GM18861 (cell line): ENCODE results near the gene TBC1D23.
A peak's percentile ranks its signal among the peaks of the same experiment; 100 is the strongest.
"Not testable (repeated sequence)": the region's sequence is repeated elsewhere in the genome, so short reads cannot be mapped to it uniquely, and the experiment has no call there.

Experiments
- ATAC-seq: cut with Tn5 transposase; IDR thresholded peaks from one replicate; pipeline ENCODE4 v1.9.1; 2021; ENCODE audit not compliant: unreplicated experiment

The TBC1D23 gene

DNA sequence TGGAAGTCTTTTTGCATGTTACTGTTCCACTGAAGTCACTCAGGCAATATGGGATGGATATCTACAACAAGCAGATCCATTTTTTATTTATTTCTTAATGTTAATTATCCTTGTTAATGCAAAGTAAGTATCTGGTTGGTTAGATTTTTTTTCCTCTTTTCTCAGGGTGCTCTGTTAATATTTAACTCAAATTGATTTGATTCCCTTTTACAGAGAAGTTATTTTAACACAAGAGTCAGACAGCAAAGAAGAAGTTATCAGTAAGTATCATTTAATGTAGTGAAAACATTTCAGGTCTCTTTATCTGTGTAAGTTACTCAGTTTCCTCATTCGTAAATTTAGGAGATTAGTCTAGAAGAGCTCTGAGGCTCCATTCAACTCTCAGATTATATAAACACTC, 34.3 kb downstream of the TBC1D23 start:
- ATAC-seq: no peak

DNA sequence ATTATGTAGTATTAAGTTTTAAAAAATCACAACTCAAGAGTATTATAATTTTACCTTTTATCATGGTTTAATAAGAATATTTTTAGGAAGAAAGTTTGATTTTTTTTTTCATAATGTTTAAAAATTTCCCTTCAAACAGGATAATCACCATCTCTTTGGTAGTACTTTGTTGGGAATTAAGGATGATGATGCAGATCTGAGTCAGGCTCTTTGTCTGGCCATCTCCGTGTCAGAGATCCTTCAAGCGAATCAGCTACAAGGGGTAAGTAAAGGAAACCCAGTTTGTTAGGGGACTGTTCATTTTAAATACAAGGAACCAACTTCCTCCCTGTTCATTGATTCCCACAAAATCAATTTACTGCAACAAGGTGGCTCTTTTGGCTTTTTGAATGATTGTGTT, 37.0 kb downstream of the TBC1D23 start:
- ATAC-seq: no peak

- no peak for ATAC-seq
Measured at GRCh38 chr3:100299016-100299415, 38.2 kb downstream of the TBC1D23 start.

DNA sequence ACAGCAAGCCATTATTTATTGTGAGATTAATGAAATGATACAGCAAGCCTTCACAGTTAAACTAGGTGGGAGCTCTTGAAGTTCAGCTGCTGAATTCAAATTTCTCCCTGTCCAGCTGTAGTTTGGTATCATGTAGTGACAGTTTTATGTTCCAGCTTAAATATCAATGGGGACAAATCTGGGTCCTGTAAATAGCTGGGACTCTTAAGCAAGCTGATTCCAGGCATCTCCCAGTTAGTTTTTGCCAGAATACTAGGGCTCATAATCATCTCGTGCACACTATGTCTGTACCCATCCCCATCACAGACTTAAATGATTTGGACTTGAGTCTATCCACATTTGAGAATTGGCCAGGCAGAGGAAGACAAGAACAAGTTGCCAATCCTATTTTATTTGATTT, 45.9 kb downstream of the TBC1D23 start:
- no peak for ATAC-seq

DNA sequence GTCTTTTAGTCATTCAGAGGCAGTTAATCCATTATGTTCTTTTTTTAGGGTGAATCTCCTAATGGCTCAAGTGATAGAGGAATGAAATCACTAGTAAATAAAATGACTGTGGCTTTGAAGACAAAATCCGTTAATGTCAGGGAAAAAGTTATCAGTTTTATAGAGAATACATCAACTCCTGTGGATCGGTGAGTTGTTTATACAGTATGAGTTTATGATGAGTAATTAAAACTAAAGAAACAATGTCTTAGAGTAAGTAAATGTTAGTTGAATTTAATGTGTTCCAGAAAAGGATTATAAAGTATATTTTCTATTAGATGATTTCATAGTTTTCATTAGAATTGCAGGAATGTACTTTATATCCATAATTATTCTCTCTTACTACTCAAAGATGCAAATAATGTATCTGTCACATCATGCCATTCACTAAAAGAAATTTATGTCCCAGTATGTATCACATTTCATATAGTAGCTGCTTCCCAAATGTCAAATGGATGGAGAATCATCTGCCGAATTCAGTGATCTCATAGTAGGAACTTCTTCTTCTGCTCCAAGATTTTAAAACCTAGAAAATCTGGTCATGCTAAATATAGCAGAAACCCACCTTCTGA, 49.7 kb downstream of the TBC1D23 start:
- no peak for ATAC-seq

DNA sequence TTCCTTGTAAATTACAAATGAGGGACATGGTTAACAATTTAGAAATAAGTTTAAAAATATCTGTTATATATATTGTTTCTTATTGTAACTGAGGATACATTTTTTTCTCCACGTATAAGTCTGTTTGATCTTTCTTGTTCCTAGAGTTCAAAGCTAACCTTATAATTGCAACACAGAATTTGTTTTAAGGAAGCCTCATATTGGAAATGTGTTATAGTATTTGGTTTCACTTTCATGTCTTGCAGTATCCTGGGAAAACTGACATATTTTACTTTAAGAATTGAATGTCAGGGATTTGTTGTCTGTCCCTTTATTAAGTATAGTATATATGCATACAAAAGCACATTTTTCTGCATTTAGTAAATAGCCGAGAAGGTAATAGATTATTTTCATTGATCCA, 50.2 kb downstream of the TBC1D23 start:
- ATAC-seq: no peak

DNA sequence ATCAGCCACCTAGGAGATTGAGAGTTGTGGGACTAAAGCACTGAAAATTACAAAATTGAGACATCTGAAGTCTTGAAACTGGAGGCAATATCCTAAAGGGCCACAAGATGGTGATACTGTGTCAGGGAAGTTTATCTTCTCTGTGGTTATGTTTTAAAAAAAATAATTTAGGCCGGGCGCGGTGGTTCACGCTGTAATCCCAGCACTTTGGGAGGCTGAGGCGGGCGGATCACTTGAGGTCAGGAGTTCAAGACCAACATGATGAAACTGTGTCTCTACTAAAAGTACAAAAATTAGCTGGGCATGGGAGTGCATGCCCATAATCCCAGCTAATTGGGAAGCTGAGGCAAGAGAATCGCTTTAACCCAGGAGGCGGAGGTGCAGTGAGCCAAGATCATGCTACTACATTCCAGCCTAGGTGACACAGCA, 55.9 kb downstream of the TBC1D23 start:
- peak; percentile 79 for ATAC-seq

GRCh38 chr3:100317912-100318311, 57.1 kb downstream of the TBC1D23 start:
- ATAC-seq: peak; percentile 66

DNA sequence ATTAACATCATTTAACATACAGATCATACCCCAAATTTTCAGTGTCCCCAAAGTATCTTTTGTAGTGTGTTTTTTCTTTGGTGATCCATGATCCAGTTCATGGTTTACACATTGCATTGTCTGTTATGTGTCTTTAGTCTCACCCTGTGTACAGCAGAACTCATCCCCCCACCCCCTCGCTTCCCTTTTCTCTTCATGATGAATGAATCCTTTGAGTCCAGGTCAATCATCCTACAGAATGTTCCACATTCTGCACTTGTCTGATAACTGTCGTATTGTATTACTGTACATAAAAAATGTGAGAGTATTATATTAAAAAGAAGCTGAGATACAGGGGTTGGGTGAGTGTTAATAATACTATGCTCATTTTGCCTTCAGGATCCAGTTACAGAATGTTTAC, 59.2 kb downstream of the TBC1D23 start:
- no peak for ATAC-seq

DNA sequence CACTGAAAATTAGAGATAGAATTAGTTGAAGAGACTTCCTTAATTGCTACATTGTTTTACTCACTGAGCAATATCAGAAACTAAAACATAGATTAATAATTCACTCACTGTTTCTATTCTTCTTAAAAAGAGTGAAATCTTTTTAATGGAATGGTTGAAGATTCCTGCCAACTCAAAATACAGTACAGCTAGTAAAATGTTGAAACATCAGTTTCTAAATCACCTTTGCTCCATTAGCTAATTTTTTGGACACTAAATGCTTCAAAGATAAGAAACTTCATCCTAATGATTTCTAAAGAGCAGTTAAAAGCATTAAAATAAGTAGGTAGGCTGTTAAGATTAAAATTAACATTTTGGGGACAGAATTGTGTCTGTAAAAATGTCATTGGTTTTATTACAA, 63.3 kb downstream of the TBC1D23 start:
- ATAC-seq: no peak

GRCh38 chr3:100325827-100326226, 65.0 kb downstream of the TBC1D23 start:
- ATAC-seq: no peak

DNA sequence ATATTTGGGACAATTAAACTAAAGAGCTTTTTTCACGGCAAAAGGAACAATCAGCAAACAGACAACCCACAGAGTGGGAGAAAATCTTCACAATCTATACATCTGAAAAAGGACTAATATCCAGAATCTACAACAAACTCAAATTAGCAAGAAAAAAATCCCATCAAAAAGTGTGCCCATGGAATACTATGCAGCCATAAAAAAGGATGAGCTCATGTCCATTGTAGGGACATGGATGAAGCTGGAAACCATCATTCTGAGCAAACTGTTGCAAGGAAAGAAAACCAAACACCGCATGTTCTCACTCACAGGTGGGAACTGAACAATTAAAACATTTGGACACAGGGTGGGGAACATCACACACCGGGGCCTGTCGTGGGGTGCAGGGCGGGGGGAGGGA, 66.6 kb downstream of the TBC1D23 start:
- not testable (repeated sequence) for ATAC-seq

- no peak for ATAC-seq
Measured at GRCh38 chr3:100329800-100330489, 69.2 kb downstream of the TBC1D23 start.

DNA sequence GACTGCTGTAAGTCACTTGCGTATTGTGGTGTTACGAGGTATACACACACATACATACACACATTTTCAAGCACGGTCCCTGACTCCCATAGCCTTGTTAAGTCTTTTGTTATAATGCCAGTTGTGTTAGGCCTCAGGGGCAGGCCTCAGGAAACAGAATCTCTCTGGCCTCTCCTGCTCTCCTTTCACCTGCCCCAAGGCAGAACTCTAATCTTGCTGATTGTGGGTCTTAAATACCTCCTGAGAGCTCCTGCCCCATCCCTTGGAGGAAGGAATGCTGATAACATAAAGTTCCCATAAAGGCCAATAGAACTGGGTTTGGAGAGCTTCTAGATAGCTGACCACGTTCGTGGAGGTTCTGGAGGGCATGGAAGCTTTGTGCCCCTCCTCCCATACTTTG, 69.9 kb downstream of the TBC1D23 start:
- no peak for ATAC-seq

DNA sequence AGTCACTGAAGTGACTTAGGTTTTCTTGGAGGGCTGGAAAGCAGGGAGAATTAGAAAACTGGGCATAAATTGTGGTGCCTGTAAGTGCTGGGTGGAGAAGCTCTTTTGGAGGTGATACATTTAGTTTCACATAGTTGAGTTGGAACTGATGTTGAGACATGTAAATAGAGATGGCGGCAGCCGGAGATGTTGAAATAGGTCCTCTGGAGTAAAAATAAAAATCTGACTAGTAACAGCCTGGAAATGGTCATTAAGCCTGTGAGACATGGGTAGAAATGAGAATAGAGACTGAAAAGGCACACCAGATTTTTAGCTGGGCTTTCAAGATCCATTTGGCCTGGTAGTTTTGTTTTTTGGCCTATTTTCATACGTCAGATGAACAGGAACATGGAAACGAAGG, 70.9 kb downstream of the TBC1D23 start:
- ATAC-seq: no peak

GRCh38 chr3:100333051-100333450, 72.3 kb downstream of the TBC1D23 start:
- no peak for ATAC-seq

DNA sequence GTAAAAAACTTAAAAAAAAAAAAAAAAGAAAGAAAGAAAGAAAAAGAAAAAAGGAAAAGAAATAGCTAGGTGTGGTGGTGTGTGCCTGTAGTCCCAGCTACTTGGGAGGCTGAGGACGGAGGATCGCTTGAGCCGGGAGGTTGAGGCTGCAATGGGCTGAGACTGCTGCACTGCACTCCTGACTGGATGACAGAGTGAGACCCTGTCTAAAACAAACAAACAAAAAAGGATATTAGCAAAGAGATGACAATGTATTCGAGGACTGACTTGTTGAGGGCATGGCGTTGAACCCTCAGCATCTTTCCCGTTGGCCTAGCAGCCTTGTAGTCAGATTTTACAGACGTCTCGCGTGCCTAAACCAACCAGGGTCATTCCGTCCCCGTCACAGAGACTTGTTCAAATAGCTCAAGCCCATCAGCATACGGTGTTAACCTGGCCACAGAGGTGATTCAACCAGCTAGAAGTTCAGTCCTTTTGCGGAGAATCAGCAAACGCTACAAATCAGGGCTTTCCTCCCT, 73.2 kb downstream of the TBC1D23 start:
- ATAC-seq: no peak

DNA sequence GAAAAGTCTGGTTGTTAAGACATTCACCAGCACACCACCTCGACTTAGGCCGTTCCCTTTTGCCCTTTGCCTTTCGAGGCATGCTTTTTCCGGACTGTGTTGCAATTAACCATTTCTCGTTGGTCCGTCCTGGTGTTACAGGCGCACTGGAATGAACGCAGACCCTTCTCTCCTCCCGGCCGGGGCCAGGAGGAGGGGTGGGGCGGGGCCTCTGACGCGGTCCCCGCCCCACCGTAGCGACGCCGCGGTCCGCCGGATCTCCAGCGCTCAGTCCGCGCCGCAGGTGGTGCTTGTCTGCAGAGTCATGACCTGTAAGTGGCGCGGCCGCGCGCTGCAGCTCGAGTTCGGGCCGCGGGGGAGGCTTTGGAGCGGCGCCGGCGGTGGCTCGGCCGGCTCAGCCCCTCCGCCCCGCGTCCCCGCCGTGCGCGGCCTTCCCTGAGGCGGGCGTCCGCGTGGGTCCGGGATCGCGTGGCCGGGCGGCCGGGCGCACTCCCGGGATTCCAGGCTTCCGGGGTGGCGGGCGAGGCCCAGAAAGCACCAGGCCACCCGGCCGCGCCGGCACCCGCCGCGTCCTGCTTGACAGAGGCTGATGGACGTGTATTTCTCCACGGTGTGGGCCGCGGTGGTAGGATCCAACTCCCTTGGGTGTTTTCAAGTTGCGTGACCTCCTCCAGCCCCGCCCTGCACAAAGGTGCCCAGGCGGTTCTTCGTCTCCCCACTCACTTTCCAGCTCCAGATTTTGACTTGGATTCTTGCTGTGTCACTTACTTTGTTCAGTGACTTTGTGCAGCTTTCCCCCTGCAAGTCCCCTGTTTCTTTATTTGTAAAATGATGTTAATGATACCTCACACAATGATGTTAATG, 73.9 kb downstream of the TBC1D23 start, which contains the start of gene NIT2:
Gene NIT2, plus strand, starts transcription at position 270 of the 864 bp plus-strand sequence. Its CDS starts 35 bp downstream, at position 305.
- peak; percentile 92 for ATAC-seq

DNA sequence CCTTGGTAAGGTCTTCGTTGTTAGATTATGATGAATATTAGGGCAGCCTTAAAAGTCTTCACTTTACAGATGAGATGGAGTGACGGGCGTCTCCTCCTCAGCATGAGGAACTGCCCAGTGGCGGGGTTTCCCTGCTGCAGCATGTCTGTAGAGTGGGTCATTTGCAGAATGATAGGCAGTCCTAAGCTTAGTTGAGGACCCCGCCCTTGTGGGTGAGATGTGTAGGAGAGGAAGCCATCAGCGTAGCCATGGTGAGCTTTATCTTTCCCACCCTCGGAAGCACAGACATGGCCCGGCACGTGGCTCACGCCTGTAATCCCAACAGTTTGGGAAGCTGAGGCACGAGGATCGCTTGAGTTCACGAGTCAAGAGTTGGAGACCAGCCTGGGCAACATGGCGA, 74.6 kb downstream of the TBC1D23 start:
- peak; percentile 52 for ATAC-seq

DNA sequence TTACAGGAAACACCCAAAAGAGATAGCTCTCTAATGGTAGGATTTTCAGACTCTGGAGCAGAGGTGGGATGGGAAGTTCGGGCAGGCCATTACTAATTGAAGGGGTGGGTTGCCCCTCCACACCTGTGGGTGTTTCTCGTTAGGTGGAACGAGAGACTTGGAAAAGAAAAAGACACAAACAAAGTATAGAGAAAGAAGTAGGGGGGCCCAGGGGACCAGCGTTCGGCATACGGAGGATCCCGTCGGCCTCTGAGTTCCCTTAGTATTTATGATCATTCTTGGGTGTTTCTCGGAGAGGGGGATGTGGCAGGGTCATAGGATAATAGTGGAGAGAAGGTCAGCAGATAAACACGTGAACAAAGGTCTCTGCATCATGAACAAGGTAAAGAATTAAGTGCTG, 75.4 kb downstream of the TBC1D23 start:
- ATAC-seq: not testable (repeated sequence)

DNA sequence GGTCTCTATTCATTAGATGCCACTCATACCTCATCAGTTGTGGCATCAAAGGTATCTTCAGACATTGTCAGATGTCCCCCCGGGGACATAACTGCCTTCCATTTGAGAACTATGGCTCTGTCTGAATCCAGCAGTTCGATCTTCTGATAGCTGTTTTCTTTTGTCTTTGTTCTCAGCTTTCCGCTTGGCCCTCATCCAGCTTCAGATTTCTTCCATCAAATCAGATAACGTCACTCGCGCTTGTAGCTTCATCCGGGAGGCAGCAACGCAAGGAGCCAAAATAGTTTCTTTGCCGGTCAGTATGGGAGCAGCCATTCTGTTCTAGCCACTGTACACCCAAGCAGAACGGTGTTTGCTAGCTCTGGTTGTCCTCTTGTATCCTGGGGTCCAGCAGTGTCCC, 78.1 kb downstream of the TBC1D23 start:
- no peak for ATAC-seq

GRCh38 chr3:100339786-100340185, 79.0 kb downstream of the TBC1D23 start:
- ATAC-seq: no peak
